ENCODE measurements around the gene DMAC2. TPM values are rescaled to one million over a fixed set of nuclear protein-coding genes. Genes with fewer than 3 reads are reported as not detected.
"Not testable (repeated sequence)": the region's sequence is repeated elsewhere in the genome, so short reads cannot be mapped to it uniquely, and the experiment has no call there.

Gene DMAC2
- polyA plus RNA-seq, 1 donor from 2014 or later = 59.8 TPM

DNA sequence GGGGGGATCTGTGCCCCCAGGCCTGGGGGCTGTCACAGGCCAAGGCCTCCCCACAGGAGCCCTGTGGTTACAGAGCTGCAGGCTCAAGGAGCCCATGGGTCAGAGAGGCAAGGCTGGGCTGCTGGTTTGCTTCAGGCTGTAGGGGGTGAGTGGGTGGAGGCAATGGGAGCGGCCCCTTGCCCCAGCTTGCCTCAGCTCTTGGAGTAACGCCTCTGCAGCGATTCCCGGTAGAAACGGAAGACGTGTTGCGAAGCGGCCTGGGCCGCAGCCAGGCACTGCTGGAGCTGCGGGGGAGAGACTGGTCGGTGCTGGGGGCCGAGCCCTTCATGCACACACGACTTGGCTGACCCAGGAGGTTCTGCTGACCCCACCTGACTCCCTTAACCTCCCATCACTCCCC, 53.3 kb downstream of the DMAC2 start:
- Histone ChIP-seq H3K9ac (ENCODE audit: low read length) (no peak overlapping the region), H2AFZ (ENCODE audit: low read depth, low read length) (no peak overlapping the region), H3K4me3 (ENCODE audit: low read length) (no peak overlapping the region), H3K9me3 (ENCODE audit: low read length) (no peaks in the 10 kb centered on the region), H3K4me2 (ENCODE audit: low read length) (no peak overlapping the region), H3F3A (ENCODE audit: insufficient read depth, low read length, poor library complexity, severe bottlenecking) (no peaks in the 10 kb centered on the region), H3K27me3 (ENCODE audit: insufficient read depth, low read depth, low read length) (no peaks in the 10 kb centered on the region), H3K9me2 (ENCODE audit: insufficient read depth, low read length) (no peaks in the 10 kb centered on the region), H4K20me1 (ENCODE audit: insufficient read depth) (no peaks in the 10 kb centered on the region), H3K27ac (ENCODE audit: low read length) (no peak overlapping the region), H3K36me3 (ENCODE audit: insufficient read depth, low read length) (no peaks in the 10 kb centered on the region), H3K79me2 (replicated peaks; ENCODE audit: insufficient read depth, low read length) (no peaks in the 10 kb centered on the region)
- TF ChIP-seq TAF1 (IDR thresholded peaks at IDR 0.05; ENCODE audit: low read depth) (no peak), RAD21 (conservative IDR thresholded peaks at IDR 0.05) (no peak), SMC3 (conservative IDR thresholded peaks at IDR 0.05; ENCODE audit: poor library complexity) (no peak), POLR2AphosphoS5 (IDR thresholded peaks at IDR 0.05) (no peak), EP300 (conservative IDR thresholded peaks at IDR 0.05; ENCODE audit: poor library complexity, severe bottlenecking) (no peak), MXI1 (conservative IDR thresholded peaks at IDR 0.05; ENCODE audit: poor library complexity, severe bottlenecking) (no peak)

DNA sequence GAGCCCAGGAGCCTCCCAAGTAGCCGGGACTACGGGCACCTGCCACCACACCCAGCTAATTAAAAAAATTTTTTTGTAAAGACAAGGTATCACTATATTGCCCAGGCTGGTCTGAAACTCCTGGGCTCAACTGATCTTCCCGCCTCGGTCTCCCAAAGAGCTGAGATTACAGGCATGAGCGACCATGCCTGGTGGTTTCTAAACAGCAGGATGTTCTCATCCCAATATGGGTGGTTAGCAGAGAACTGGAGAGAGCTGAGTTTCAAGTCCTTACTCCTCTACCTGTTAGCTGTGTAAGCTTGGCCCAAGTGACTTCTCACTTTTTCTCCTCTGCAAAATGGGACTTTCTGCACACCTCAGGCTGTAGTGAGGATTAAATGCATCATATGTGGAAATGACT, 55.4 kb downstream of the DMAC2 start:
- no peak overlapping the region for H3K9ac ChIP-seq (ENCODE audit: low read length)
- no peak overlapping the region for H3K4me3 ChIP-seq (ENCODE audit: low read length)
- no peaks in the 10 kb centered on the region for H4K20me1 ChIP-seq (ENCODE audit: insufficient read depth)
- no peaks in the 10 kb centered on the region for H3K27me3 ChIP-seq (ENCODE audit: insufficient read depth, low read depth, low read length)
- no peak overlapping the region for H3K27ac ChIP-seq (ENCODE audit: low read length)
- H3K9me2 ChIP-seq (ENCODE audit: insufficient read depth, low read length) = no peaks in the 10 kb centered on the region
- no peaks in the 10 kb centered on the region for H3K9me3 ChIP-seq (ENCODE audit: low read length)
- no peaks in the 10 kb centered on the region for H3K79me2 ChIP-seq (replicated peaks; ENCODE audit: insufficient read depth, low read length)
- TF ChIP-seq TAF1 (IDR thresholded peaks at IDR 0.05; ENCODE audit: low read depth) = no peak
- TF ChIP-seq, protein P1, sequence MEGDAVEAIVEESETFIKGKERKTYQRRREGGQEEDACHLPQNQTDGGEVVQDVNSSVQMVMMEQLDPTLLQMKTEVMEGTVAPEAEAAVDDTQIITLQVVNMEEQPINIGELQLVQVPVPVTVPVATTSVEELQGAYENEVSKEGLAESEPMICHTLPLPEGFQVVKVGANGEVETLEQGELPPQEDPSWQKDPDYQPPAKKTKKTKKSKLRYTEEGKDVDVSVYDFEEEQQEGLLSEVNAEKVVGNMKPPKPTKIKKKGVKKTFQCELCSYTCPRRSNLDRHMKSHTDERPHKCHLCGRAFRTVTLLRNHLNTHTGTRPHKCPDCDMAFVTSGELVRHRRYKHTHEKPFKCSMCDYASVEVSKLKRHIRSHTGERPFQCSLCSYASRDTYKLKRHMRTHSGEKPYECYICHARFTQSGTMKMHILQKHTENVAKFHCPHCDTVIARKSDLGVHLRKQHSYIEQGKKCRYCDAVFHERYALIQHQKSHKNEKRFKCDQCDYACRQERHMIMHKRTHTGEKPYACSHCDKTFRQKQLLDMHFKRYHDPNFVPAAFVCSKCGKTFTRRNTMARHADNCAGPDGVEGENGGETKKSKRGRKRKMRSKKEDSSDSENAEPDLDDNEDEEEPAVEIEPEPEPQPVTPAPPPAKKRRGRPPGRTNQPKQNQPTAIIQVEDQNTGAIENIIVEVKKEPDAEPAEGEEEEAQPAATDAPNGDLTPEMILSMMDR (IDR thresholded peaks at IDR 0.05; ENCODE audit: poor library complexity, severe bottlenecking) = no peak
- no peak for TF ChIP-seq SMC3 (conservative IDR thresholded peaks at IDR 0.05; ENCODE audit: poor library complexity)
- TF ChIP-seq EZH2 (IDR thresholded peaks at IDR 0.05; ENCODE audit: borderline replicate concordance, insufficient read depth, low read length, poor library complexity, severe bottlenecking) = no peak
- no peak for TF ChIP-seq POLR2AphosphoS5 (IDR thresholded peaks at IDR 0.05)
- no peak overlapping the region for H3K4me2 ChIP-seq (ENCODE audit: low read length)
- no peak overlapping the region for H2AFZ ChIP-seq (ENCODE audit: low read depth, low read length)
- no peaks in the 10 kb centered on the region for H3F3A ChIP-seq (ENCODE audit: insufficient read depth, low read length, poor library complexity, severe bottlenecking)
- H3K36me3 ChIP-seq (ENCODE audit: insufficient read depth, low read length) = no peaks in the 10 kb centered on the region

DNA sequence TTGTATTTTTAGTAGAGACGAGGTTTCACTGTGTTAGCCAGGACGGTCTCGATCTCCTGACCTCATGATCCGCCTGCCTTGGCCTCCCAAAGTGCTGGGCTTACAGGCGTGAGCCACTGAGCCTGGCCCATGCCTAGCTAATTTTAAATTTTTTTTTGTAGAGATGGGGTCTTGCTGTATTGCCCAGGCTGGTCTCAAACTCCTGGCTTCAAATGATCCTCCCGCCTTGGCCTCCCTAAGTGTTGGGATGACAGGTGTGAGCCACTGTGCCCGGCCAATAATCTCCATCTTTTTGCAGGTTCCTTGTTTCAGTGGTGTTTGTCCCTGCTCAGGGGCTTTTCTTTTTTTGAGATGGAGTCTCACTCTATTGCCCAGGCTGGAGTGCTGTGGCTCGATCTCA, 58.2 kb downstream of the DMAC2 start:
- not testable (repeated sequence) for H3K4me2 ChIP-seq (ENCODE audit: low read length); H4K20me1 ChIP-seq (ENCODE audit: insufficient read depth); H3K9me2 ChIP-seq (ENCODE audit: insufficient read depth, low read length); H3K27me3 ChIP-seq (ENCODE audit: insufficient read depth, low read depth, low read length); H3K9ac ChIP-seq (ENCODE audit: low read length); H3K79me2 ChIP-seq (replicated peaks; ENCODE audit: insufficient read depth, low read length); H3K27ac ChIP-seq (ENCODE audit: low read length); H3K9me3 ChIP-seq (ENCODE audit: low read length); H3F3A ChIP-seq (ENCODE audit: insufficient read depth, low read length, poor library complexity, severe bottlenecking); H3K4me3 ChIP-seq (ENCODE audit: low read length); H3K36me3 ChIP-seq (ENCODE audit: insufficient read depth, low read length); H2AFZ ChIP-seq (ENCODE audit: low read depth, low read length)

Small RNA genes lying within 50 kb of the gene (small RNA-seq; reads per million reads assigned to genes)
- 0 reads per million in 3 experiments for gene RF00017

Other genes with a start within 250 kb of the DMAC2 start
- gene CYP2S1, start 246.7 kb downstream of the DMAC2 start, polyA plus RNA-seq = not detected in 2 replicates
- gene AXL, start 220.7 kb downstream of the DMAC2 start, polyA plus RNA-seq = 0.10 TPM in 1 of 2 replicates, not detected in the other
- gene HNRNPUL1, start 175.5 kb downstream of the DMAC2 start, polyA plus RNA-seq = 34.6 and 38.3 TPM in 2 replicates
- gene CCDC97, start 129.7 kb downstream of the DMAC2 start, polyA plus RNA-seq = 4.9 and 5.5 TPM in 2 replicates
- gene TGFB1, start 86.0 kb downstream of the DMAC2 start, polyA plus RNA-seq = 0.10 TPM in 1 of 2 replicates, not detected in the other
- 13.2 and 15.9 TPM in 2 replicates for gene B9D2, start 75.8 kb downstream of the DMAC2 start, polyA plus RNA-seq
- 22.1 and 24.4 TPM in 2 replicates for gene TMEM91, start 63.4 kb downstream of the DMAC2 start, polyA plus RNA-seq
- gene EXOSC5, start 42.6 kb downstream of the DMAC2 start, polyA plus RNA-seq = 42.0 and 45.2 TPM in 2 replicates
- gene BCKDHA, start 42.1 kb downstream of the DMAC2 start, polyA plus RNA-seq = 51.2 and 51.9 TPM in 2 replicates
- not detected in 2 replicates for gene B3GNT8, start 12.5 kb downstream of the DMAC2 start, polyA plus RNA-seq
- not detected in 2 replicates for gene ERICH4, start 3.2 kb upstream of the DMAC2 start, polyA plus RNA-seq
- gene CEACAM21, start 136.3 kb upstream of the DMAC2 start, polyA plus RNA-seq = 0.90 and 2.9 TPM in 2 replicates
- gene CEACAM4, start 187.2 kb upstream of the DMAC2 start, polyA plus RNA-seq = not detected in 2 replicates
- gene CEACAM7, start 248.4 kb upstream of the DMAC2 start, polyA plus RNA-seq = not detected in 2 replicates

Data from neural cell (in vitro differentiated cells).